T follicular helper cell (primary cell): ENCODE results near the gene ZSCAN21.

Source experiments
- DNase-seq: peaks from one replicate; pipeline ENCODE4 v3.0.0-alpha.2; 2020; ENCODE audit warnings: low read depth

ZSCAN21 gene

DNA sequence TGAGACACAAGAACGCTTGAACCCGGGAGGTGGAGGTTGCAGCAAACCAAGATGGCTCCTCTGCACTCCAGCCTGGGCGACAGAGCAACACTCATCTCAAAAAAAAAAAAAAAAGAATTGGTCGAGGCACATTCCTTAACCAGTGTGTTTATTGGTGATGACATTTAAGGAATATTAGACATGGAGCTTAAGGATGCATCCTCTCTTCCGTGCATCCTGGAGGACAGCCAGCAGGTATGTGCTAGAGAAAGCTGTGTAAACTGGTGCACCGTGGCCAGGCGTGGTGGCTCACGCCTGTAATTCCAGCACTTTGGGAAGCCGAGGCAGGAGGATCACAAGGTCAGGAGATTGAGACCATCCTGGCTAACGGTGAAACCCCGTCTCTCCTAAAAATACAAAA is 22.4 kb upstream of the ZSCAN21 start:
- DNase-seq = no peak

- no peak for DNase-seq
Observed at GRCh38 chr7:100029596-100029995, 20.0 kb upstream of the ZSCAN21 start.

DNA sequence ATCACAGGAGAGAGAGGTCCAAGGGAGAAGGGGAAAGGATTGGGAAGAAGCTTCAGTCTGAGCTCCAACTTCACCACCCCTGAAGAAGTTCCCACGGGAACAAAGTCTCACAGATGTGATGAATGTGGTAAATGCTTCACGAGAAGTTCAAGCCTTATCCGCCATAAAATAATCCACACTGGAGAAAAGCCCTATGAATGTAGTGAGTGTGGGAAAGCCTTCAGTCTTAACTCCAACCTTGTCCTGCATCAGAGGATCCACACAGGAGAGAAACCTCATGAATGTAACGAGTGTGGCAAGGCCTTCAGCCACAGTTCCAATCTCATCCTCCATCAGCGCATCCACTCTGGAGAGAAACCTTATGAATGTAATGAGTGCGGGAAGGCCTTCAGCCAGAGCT is 16.0 kb upstream of the ZSCAN21 start:
- DNase-seq = no peak

DNA sequence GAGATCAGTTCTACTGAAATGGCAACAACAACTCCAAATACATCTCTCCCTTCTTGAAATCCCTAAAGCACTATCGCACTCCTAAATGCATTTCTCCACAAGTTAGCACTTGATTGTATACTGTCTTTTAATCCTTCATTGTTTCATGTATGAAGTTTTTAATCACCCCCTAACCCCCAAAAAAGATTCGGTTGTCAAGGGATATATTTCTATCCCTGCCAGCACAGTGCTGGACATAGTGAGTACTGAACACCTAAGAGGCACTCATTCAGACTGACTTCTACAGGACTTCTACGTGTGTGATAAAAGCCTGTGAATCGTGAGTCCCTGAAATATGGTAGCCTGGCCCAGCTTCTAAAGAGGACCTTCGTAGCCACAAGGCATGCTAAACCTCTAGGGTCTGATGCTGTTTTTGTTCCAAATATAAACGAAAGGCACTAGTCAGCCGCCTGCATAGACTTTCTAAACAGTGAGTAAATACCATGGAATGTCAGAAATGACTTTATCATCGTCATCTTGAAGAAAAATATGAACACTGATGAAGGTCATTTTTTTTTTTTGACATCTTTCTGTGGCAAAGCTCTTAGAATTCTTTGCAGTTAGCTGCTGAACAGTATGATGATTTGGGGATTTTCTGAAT is 14.6 kb upstream of the ZSCAN21 start:
- no peak for DNase-seq

- no peak for DNase-seq
Observed at GRCh38 chr7:100035876-100036275, 13.7 kb upstream of the ZSCAN21 start.

- DNase-seq = no peak
Observed at GRCh38 chr7:100038326-100038725, 11.2 kb upstream of the ZSCAN21 start.

DNA sequence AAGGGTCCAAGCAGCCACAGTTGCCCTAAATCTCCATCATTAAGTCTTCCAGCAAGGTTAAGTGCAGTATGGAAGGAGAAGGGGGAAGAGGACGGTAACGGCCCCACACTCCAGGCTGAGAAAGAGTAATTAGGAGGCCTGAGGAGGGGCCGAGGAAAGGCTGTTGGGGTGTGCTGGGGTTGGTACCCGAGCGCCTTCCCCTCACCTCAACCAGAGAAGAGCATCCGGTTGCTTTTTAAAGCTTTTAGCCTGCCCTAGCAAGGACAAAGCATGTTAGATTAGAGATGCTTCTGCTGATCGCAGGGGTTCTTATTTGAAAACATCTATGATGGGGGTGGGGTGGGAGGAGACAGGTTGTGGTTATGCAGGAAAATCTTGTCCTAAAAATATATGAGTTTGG is 9.0 kb upstream of the ZSCAN21 start:
- DNase-seq = no peak

GRCh38 chr7:100044718-100045117 is 4.9 kb upstream of the ZSCAN21 start:
- DNase-seq = no peak

GRCh38 chr7:100048680-100049079 is 894 bp upstream of the ZSCAN21 start:
- no peak for DNase-seq

- DNase-seq = no peak
Observed at GRCh38 chr7:100051611-100052010, 2.0 kb downstream of the ZSCAN21 start.

- no peak for DNase-seq
Observed at GRCh38 chr7:100053215-100053614, 3.6 kb downstream of the ZSCAN21 start.

DNA sequence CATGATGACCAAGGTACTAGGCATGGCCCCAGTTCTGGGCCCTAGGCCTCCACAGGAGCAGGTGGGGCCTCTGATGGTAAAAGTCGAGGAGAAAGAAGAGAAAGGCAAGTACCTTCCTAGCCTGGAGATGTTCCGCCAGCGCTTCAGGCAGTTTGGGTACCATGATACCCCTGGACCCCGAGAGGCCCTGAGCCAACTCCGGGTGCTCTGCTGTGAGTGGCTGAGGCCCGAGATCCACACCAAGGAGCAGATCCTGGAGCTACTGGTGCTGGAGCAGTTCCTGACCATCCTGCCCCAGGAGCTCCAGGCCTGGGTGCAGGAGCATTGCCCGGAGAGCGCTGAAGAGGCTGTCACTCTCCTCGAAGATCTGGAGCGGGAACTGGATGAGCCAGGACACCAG is 7.4 kb downstream of the ZSCAN21 start:
- DNase-seq = no peak

GRCh38 chr7:100059251-100059739 is 9.7 kb downstream of the ZSCAN21 start:
- DNase-seq = no peak

- DNase-seq = no peak
Observed at GRCh38 chr7:100061518-100062193, 12.1 kb downstream of the ZSCAN21 start.

DNA sequence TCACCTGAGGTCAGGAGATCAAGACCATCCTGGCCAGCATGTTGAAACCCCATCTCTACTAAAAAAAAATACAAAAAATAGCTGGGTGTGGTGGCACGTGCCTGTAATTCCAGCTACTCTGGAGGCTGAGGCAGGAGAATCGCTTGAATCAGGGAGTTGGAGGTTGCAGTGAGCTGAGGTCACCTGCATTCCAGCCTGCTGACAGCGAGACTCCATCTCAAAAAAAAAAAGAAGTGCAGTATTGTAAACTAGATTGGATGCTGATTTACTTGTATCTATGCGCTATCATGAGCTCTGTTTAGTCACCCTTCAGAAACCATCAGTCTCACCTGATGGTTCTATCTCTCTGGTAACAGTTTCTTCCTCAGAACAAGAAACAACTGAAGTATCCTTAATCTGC is 13.8 kb downstream of the ZSCAN21 start:
- DNase-seq = no peak

DNA sequence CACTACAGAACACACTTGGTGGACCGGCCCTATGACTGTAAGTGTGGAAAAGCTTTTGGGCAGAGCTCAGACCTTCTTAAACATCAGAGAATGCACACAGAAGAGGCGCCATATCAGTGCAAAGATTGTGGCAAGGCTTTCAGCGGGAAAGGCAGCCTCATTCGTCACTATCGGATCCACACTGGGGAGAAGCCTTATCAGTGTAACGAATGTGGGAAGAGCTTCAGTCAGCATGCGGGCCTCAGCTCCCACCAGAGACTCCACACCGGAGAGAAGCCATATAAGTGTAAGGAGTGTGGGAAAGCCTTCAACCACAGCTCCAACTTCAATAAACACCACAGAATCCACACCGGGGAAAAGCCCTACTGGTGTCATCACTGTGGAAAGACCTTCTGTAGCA is 14.6 kb downstream of the ZSCAN21 start:
- DNase-seq = no peak

- DNase-seq = no peak
Observed at GRCh38 chr7:100065452-100066186, 16.0 kb downstream of the ZSCAN21 start.

GRCh38 chr7:100066953-100067352 is 17.4 kb downstream of the ZSCAN21 start:
- no peak for DNase-seq

DNA sequence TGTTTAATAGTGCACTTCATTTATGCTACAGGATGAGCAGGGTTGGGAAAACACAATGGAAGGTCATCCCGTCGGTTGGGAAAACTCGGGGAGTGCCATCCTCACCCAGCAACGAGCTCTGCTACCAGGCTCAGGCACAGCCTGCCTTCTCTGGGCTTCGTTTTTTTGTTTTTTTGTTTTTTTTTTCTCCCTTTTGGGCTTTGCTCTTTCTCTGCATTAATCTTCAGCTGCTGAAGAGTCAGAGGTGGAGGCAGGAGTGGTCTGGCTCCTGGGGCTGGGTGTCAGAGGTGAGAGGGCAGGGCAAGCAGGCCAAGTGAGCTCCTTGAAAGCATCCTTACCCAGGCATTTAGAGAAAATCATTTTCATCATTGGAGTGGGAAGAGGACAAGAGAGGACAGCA is 20.4 kb downstream of the ZSCAN21 start:
- DNase-seq = no peak

GRCh38 chr7:100071018-100071723 is 21.6 kb downstream of the ZSCAN21 start:
- DNase-seq = no peak

GRCh38 chr7:100072462-100072861 is 22.9 kb downstream of the ZSCAN21 start:
- DNase-seq = no peak

GRCh38 chr7:100074841-100075240 is 25.3 kb downstream of the ZSCAN21 start:
- DNase-seq = no peak
